Effector memory CD4-positive, alpha-beta T cell (primary cell): ENCODE data around the gene CDH23.

Experiments used
- DNase-seq, 3 donors: peaks; one replicate each; pipeline ENCODE4 v3.0.0-alpha.2; 2020
- H3K27ac ChIP-seq: 2 replicates; pipeline ENCODE4 v1.7.0; 2013; ENCODE audit warnings: mild to moderate bottlenecking, low read length, moderate library complexity; ENCODE audit not compliant: insufficient read depth, poor library complexity, severe bottlenecking
- H3K27me3 ChIP-seq: replicated peaks from 2 replicates; pipeline ENCODE4 v1.7.0; 2013; ENCODE audit warnings: mild to moderate bottlenecking, low read length; ENCODE audit not compliant: insufficient read depth, control insufficient read depth, poor library complexity, severe bottlenecking
- H3K36me3 ChIP-seq: 2 replicates; pipeline ENCODE4 v1.7.0; 2013; ENCODE audit warnings: mild to moderate bottlenecking, low read length, moderate library complexity; ENCODE audit not compliant: control insufficient read depth, insufficient read depth
- H3K4me1 ChIP-seq: 2 replicates; pipeline ENCODE4 v1.7.0; 2013; ENCODE audit warnings: low read length, mild to moderate bottlenecking; ENCODE audit not compliant: control insufficient read depth, insufficient read depth, poor library complexity, severe bottlenecking
- H3K4me3 ChIP-seq: 2 replicates; pipeline ENCODE4 v1.7.0; 2013; ENCODE audit warnings: low read length, low read depth, mild to moderate bottlenecking; ENCODE audit not compliant: insufficient read depth, poor library complexity, severe bottlenecking
- H3K9me3 ChIP-seq: 2 replicates; pipeline ENCODE4 v1.7.0; 2013; ENCODE audit warnings: mild to moderate bottlenecking, low read length, moderate library complexity; ENCODE audit not compliant: control insufficient read depth

The CDH23 gene

GRCh38 chr10:71831646-71832552 is 435.2 kb downstream of the CDH23 start:
- no peaks in the 10 kb centered on the region for H3K27me3 ChIP-seq
- H3K4me3 ChIP-seq: no peak overlapping the region
- H3K27ac ChIP-seq: no peak overlapping the region
- H3K4me1 ChIP-seq: no peaks in the 10 kb centered on the region
- H3K9me3 ChIP-seq: no peaks in the 10 kb centered on the region
- H3K36me3 ChIP-seq: peaks cover 50% of the 10 kb centered on the region
- no peak for DNase-seq

GRCh38 chr10:71832967-71833366 is 436.2 kb downstream of the CDH23 start:
- Histone ChIP-seq H3K4me1 (no peaks in the 10 kb centered on the region), H3K36me3 (peaks cover 47% of the 10 kb centered on the region), H3K4me3 (no peak overlapping the region), H3K27ac (no peak overlapping the region), H3K9me3 (no peaks in the 10 kb centered on the region), H3K27me3 (no peaks in the 10 kb centered on the region)
- no peak for DNase-seq

GRCh38 chr10:71833451-71834342 is 437.0 kb downstream of the CDH23 start:
- peaks cover 42% of the 10 kb centered on the region for H3K36me3 ChIP-seq

GRCh38 chr10:71834343-71834674 is 437.6 kb downstream of the CDH23 start:
- Histone ChIP-seq H3K27ac (no peak overlapping the region), H3K27me3 (no peaks in the 10 kb centered on the region), H3K4me3 (no peak overlapping the region), H3K9me3 (no peaks in the 10 kb centered on the region), H3K36me3 (peaks cover 36% of the 10 kb centered on the region), H3K4me1 (peaks cover 3% of the 10 kb centered on the region)
- DNase-seq: no peak

More at GRCh38 chr10:71833451-71834342, 437.0 kb downstream of the CDH23 start:
- no peak for DNase-seq
- no peaks in the 10 kb centered on the region for H3K27me3 ChIP-seq
- no peaks in the 10 kb centered on the region for H3K9me3 ChIP-seq
- no peak overlapping the region for H3K27ac ChIP-seq
- peaks cover 3% of the 10 kb centered on the region for H3K4me1 ChIP-seq
- H3K4me3 ChIP-seq: no peak overlapping the region

- Histone ChIP-seq H3K9me3 (no peaks in the 10 kb centered on the region), H3K36me3 (peaks cover 23% of the 10 kb centered on the region), H3K27me3 (no peaks in the 10 kb centered on the region), H3K4me3 (no peak overlapping the region), H3K27ac (no peak overlapping the region), H3K4me1 (peaks cover 7% of the 10 kb centered on the region)
- DNase-seq: no peak
These were observed 439.2 kb downstream of the CDH23 start for GRCh38 chr10:71835671-71836595.

GRCh38 chr10:71836596-71836974 is 439.9 kb downstream of the CDH23 start:
- Histone ChIP-seq H3K27me3 (no peaks in the 10 kb centered on the region), H3K9me3 (no peaks in the 10 kb centered on the region), H3K4me1 (peaks cover 7% of the 10 kb centered on the region), H3K4me3 (no peak overlapping the region), H3K36me3 (peaks cover 17% of the 10 kb centered on the region), H3K27ac (no peak overlapping the region)
- no peak for DNase-seq

GRCh38 chr10:71837098-71837827 is 440.5 kb downstream of the CDH23 start:
- H3K36me3 ChIP-seq: peaks cover 10% of the 10 kb centered on the region
- no peak for DNase-seq
- H3K9me3 ChIP-seq: no peaks in the 10 kb centered on the region
- H3K4me1 ChIP-seq: peaks cover 7% of the 10 kb centered on the region
- H3K4me3 ChIP-seq: no peak overlapping the region
- H3K27me3 ChIP-seq: no peaks in the 10 kb centered on the region
- H3K27ac ChIP-seq: no peak overlapping the region

GRCh38 chr10:71838264-71839211 is 441.8 kb downstream of the CDH23 start:
- no peaks in the 10 kb centered on the region for H3K27me3 ChIP-seq

More at GRCh38 chr10:71838264-71839211, 441.8 kb downstream of the CDH23 start:
- DNase-seq: no peak
- H3K4me3 ChIP-seq: no peak overlapping the region
- no peaks in the 10 kb centered on the region for H3K9me3 ChIP-seq
- peaks cover 7% of the 10 kb centered on the region for H3K4me1 ChIP-seq
- peaks cover 5% of the 10 kb centered on the region for H3K36me3 ChIP-seq
- H3K27ac ChIP-seq: no peak overlapping the region
